Measurements from ENCODE around the gene SERPING1.

The SERPING1 gene

DNA sequence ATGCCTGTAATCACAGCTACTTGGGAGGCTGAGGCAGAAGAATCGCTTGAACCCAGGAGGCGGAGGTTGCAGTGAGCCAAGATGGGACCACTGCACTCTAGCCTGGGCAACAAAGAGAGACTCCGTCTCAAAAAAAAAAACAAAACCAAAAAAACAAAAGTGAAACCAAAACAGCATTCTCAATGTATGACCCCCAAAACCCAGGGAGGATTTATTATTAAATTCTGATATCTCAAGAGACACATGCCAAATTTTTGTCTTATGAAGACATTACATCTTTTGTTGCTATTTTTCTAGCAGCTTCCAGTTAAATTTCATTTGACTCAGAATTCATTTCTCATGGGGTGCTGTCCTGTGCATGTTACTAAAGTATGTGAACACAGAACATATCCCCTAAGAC, 55.2 kb downstream of the SERPING1 start:
- DNase-seq (ENCODE audit: low read depth), result no peak

DNA sequence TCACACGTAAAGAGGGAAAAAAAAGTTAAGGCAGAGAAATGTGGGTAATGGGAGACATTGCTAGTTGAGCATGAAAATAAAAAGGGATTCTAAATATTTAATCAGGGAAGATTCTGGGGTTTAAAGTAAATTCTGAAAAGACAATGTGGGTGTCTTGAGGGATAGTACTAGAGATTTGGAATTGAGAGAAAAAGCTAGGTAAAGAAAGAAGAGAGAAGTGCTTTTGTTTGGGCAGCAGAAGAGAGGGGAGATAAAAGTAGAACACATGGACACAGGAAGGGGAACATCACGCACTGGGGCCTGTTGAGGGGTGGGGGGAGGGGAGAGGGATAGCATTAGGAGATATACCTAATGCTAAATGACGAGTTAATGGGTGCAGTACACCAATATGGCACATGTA, 55.7 kb downstream of the SERPING1 start:
- DNase-seq (ENCODE audit: low read depth), result no peak

DNA sequence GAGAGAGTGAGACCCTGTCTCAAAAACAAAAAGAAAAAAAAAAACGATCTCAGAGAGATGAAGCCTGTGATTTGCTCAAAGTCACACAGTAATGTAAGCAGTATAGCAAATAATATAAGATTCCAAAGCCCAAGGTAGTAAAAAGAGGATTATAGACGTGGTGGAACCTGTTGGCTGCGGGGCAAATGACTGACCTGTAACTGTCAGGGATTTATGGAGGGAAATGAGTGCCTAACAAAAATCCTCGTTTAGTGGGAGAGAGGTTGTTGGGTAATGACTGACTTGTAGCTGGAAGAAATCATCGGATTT, 59.4 kb downstream of the SERPING1 start:
- DNase-seq (ENCODE audit: low read depth), result no peak

DNA sequence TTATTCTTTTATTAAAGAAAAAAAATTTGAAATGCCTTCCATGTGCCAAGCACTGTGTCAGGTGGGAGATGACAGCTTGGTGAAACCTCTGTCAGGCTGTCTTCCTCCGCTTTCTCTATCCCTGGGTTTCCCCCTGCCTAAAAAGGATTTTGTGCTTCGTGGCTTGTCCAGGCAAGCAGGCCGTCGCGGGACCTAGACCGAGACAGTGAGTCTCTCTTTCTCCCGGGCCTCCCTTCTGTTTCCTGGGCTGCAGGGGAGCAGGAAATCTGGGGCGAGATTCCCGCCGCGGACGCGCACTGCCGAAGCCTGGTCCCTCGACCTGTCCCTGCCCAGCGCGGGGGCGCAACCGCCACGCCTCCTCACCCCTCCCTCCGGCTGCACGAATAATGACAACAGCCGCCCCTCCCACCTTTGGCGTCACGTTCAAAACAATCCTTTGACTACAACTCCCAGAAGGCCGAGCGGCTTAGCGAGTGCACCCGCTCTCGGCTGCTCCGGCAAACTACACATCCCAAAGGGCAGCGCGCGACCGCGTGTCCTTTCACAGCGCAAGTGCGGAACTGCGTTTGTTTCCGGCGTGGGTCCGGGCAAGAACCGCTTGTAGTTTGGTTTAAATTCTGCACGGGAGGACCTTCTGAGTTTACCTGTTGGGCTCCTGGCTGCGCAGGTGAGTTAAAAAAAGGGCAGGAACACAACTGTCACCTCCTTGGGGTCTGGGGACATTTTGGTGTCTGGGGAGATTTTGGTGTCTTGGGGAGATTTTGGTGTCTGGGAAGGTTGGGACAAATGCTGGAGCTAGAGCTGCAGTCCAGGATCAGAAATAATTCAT, 59.9 kb downstream of the SERPING1 start, which contains the start of gene CLP1:
Gene CLP1, plus strand, starts transcription at position 569 of the 829 bp plus-strand sequence. CDS start 1,715 bp downstream, outside the sequence.
- DNase-seq (ENCODE audit: low read depth), result peak; percentile 97

GRCh38 chr11:57658023-57658361, 60.5 kb downstream of the SERPING1 start:
- DNase-seq (ENCODE audit: low read depth), result no peak

DNA sequence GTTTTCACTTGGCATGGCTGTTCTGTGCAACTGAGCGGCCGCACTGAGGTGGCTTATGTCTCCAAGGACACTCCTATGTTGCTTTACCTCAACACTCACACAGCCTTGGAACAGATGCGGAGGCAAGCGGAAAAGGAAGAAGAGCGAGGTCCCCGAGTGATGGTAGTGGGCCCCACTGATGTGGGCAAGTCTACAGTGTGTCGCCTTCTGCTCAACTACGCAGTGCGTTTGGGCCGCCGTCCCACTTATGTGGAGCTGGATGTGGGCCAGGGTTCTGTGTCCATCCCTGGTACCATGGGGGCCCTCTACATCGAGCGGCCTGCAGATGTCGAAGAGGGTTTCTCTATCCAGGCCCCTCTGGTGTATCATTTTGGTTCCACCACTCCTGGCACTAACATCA, 62.2 kb downstream of the SERPING1 start:
- no peak for DNase-seq (ENCODE audit: low read depth)

DNA sequence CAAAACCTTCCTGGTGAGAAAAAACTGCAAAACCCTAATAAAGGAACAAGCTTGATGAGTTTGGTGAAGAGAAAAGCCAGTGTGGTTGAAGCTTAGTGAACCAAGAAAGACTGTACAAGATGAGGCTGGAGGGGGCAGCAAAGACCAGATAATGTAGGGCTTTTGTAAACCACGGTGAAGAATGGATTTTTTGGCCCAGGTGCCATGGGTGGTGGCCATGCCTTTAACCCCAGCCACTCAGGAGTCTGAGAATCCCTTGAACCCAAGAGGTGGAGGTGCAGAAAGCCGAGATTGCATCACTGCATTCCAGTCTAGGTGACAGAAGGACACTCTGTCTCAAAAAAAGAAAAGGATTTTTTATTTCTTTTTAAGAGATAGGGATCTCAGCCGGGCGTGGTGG, 65.4 kb downstream of the SERPING1 start:
- no peak for DNase-seq (ENCODE audit: low read depth)

DNA sequence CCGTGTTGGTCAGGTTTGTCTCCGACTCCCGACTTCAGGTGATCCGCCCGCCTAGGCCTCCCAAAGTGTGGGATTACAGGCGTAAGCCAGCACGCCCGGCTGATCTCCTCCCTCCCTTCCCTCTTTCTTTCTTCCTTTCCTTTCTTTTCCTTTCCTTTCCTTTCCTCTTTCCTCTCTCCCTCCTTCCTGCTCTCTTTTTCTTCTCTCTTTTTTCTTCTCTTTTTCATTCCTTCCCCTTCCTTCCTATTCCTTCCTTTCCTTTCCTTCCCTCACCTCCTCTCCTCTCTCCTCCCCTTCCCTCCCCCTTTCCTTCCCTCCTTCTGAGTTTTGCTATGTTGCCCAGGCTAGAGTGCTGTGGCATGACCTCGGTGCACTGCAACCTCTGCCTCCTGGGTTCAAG, 66.5 kb downstream of the SERPING1 start:
- DNase-seq (ENCODE audit: low read depth), result no peak

Measured in fibroblast of gingiva (primary cell).